Keratinocyte (primary cell): ENCODE results near the gene TRAPPC1. TPM values are rescaled to one million over a fixed set of nuclear protein-coding genes. Genes with fewer than 3 reads are reported as not detected.

ENCODE experiments used
- DNase-seq: peaks from one replicate; pipeline ENCODE4 v3.0.0-alpha.2; 2011; ENCODE audit warnings: low read depth, missing footprints, low spot score
- FAIRE-seq: peaks from 2 replicates; lab custom pipeline; 2011; peaks lifted over from hg19 to GRCh38; lab: Jason Lieb, UNC
- H2AFZ ChIP-seq: 2 replicates; pipeline ENCODE4 v1.6.0; 2012; ENCODE audit warnings: low read length, control low read depth, inconsistent platforms; ENCODE audit not compliant: control insufficient read depth
- H3K27ac ChIP-seq: 2 replicates; pipeline ENCODE4 v1.5.1; 2011; ENCODE audit warnings: low read length; ENCODE audit not compliant: control insufficient read depth, insufficient read depth
- H3K27me3 ChIP-seq: 3 replicates; pipeline ENCODE4 v1.6.0; 2011; ENCODE audit warnings: low read length; ENCODE audit not compliant: control insufficient read depth, insufficient read depth; ENCODE audit errors: extremely low read depth
- H3K36me3 ChIP-seq, 2 experiments: 2 replicates in 1 of 2; 3 replicates in 1 of 2; pipeline ENCODE4 v1.5.1; 2011; ENCODE audit warnings: low read length in 2 of 2, mild to moderate bottlenecking in 1 of 2; ENCODE audit not compliant: control insufficient read depth in 2 of 2, insufficient read depth in 2 of 2; ENCODE audit errors: extremely low read depth in 1 of 2
- H3K4me1 ChIP-seq: 3 replicates; pipeline ENCODE4 v1.5.1; 2011; ENCODE audit warnings: low read length; ENCODE audit not compliant: control insufficient read depth, insufficient read depth; ENCODE audit errors: extremely low read depth
- H3K4me2 ChIP-seq: 3 replicates; pipeline ENCODE4 v1.6.0; 2011; ENCODE audit warnings: low read depth, low read length; ENCODE audit not compliant: control insufficient read depth, insufficient read depth; ENCODE audit errors: extremely low read depth
- H3K4me3 ChIP-seq, 3 experiments: fragments of 200-600 bp in 1 of 3; sonication (generic) in 1 of 3; 2 replicates in 2 of 3; 3 replicates in 1 of 3; pipeline ENCODE4 v1.5.1; 2011 to 2016; ENCODE audit warnings: low read length in 3 of 3, mild to moderate bottlenecking in 3 of 3, control low read depth in 2 of 3, inconsistent platforms in 1 of 3, low read depth in 1 of 3, mixed read lengths in 1 of 3, mixed run types in 1 of 3, moderate library complexity in 1 of 3; ENCODE audit not compliant: control insufficient read depth in 2 of 3, insufficient read depth in 2 of 3; ENCODE audit errors: extremely low read depth in 1 of 3
- H3K79me2 ChIP-seq: 2 replicates; pipeline ENCODE4 v1.6.0; 2012; ENCODE audit warnings: low read length; ENCODE audit not compliant: control insufficient read depth, insufficient read depth
- H3K9ac ChIP-seq: 3 replicates; pipeline ENCODE4 v1.6.0; 2011; ENCODE audit warnings: low read length; ENCODE audit not compliant: control insufficient read depth, insufficient read depth; ENCODE audit errors: extremely low read depth
- H3K9me1 ChIP-seq: 3 replicates; pipeline ENCODE4 v1.6.0; 2011; ENCODE audit warnings: low read length; ENCODE audit not compliant: control insufficient read depth, insufficient read depth; ENCODE audit errors: extremely low read depth
- H3K9me3 ChIP-seq: 2 replicates; pipeline ENCODE4 v1.5.1; 2012; ENCODE audit warnings: low read depth, low read length; ENCODE audit not compliant: control insufficient read depth
- H4K20me1 ChIP-seq: 3 replicates; pipeline ENCODE4 v1.6.0; 2011; ENCODE audit warnings: low read length; ENCODE audit not compliant: control insufficient read depth, insufficient read depth; ENCODE audit errors: extremely low read depth
- CTCF ChIP-seq, 3 experiments: IDR thresholded peaks in 1 of 3; conservative IDR thresholded peaks in 1 of 3; optimal IDR thresholded peaks in 1 of 3; 2 replicates in 2 of 3; 3 replicates in 1 of 3; pipeline versions ENCODE3 to v1.5.1; 2011; ENCODE audit warnings: low read length in 3 of 3, mild to moderate bottlenecking in 3 of 3, moderate library complexity in 2 of 3, control low read depth in 1 of 3, inconsistent platforms in 1 of 3; ENCODE audit not compliant: insufficient read depth in 2 of 3; ENCODE audit errors: extremely low read depth in 1 of 3
- EZH2 ChIP-seq: IDR thresholded peaks from one replicate; pipeline ENCODE4 v1.6.1; 2012; ENCODE audit warnings: inconsistent platforms, mild to moderate bottlenecking, low read length, moderate library complexity
- dilution Hi-C: fragments of 300-500 bp; cut with MboI; formaldehyde crosslinking; loops from one replicate; pipeline ENCODE4 v1.7.0; 2020; ENCODE audit warnings: low sequenced_read_pairs; ENCODE audit not compliant: extremely low pct_ligation_motif_present
- polyA plus RNA-seq, 5 experiments: library from polyadenylated mRNA; depleted of rRNA in 3 of 5; stranded (reverse) in 3 of 5; stranded (forward) in 1 of 5; unstranded in 1 of 5; fragments of >200 nt; gene quantifications; 1 replicate in 1 of 5; 2 replicates in 3 of 5; 3 replicates in 1 of 5; pipeline versions ENCODE4 v1.2.1 to v1.2.3, GENCODE V29; 2011 to 2012; ENCODE audit warnings: missing spikeins in 2 of 5, low read depth in 1 of 5, low replicate concordance in 1 of 5

The TRAPPC1 gene
- polyA plus RNA-seq, 1 donor (not counting 4 experiments of a cell fraction or from before 2014, with no cell fraction given): 128 TPM

- Histone ChIP-seq H3K27ac (peak overlapping the region; percentile 90), H3K9me1 (peaks cover 4% of the 10 kb centered on the region), H2AFZ (peak overlapping the region; percentile 99), H3K27me3 (no peaks in the 10 kb centered on the region), H3K9ac (peak overlapping the region; percentile 92), H3K4me3 (peak overlapping the region; percentile 63 to 94 (median 90)), H3K4me1 (peaks cover 18% of the 10 kb centered on the region), H4K20me1 (no peaks in the 10 kb centered on the region), H3K4me2 (peak overlapping the region; percentile 98), H3K79me2 (peaks cover 32% of the 10 kb centered on the region), H3K36me3 (peaks cover 17 to 21% of the 10 kb centered on the region in 2 experiments), H3K9me3 (no peaks in the 10 kb centered on the region)
- dilution Hi-C loops: no loop called here
- TF ChIP-seq CTCF (optimal IDR thresholded peaks at IDR 0.05 in 1 of 3, IDR thresholded peaks at IDR 0.05 in 1 of 3, conservative IDR thresholded peaks at IDR 0.05 in 1 of 3; ENCODE audit: extremely low read depth in 1 of 3, insufficient read depth in 2 of 3, low read length in 3 of 3): peak; percentile 12 to 37 (median 21)
- TF ChIP-seq EZH2: no peak
- FAIRE-seq (peak; percentile 23), DNase-seq (no peak)
Observed at GRCh38 chr17:7932949-7933348, 1.2 kb upstream of the TRAPPC1 start.

GRCh38 chr17:7932483-7932891 is 741 bp upstream of the TRAPPC1 start:
- Histone ChIP-seq H3K4me1 (peaks cover 18% of the 10 kb centered on the region), H3K9me3 (no peaks in the 10 kb centered on the region), H3K9ac (peak overlapping the region; percentile 92), H3K36me3 (peaks cover 17 to 23% of the 10 kb centered on the region in 2 experiments), H3K4me3 (peak overlapping the region; percentile 63 to 94 (median 90)), H2AFZ (peak overlapping the region; percentile 99), H3K79me2 (peaks cover 32% of the 10 kb centered on the region), H3K27me3 (no peaks in the 10 kb centered on the region), H4K20me1 (no peaks in the 10 kb centered on the region), H3K9me1 (peaks cover 4% of the 10 kb centered on the region), H3K27ac (peak overlapping the region; percentile 90), H3K4me2 (peak overlapping the region; percentile 98)
- TF ChIP-seq EZH2 (no peak), CTCF (optimal IDR thresholded peaks at IDR 0.05 in 1 of 3, IDR thresholded peaks at IDR 0.05 in 1 of 3, conservative IDR thresholded peaks at IDR 0.05 in 1 of 3; ENCODE audit: extremely low read depth in 1 of 3, insufficient read depth in 2 of 3, low read length in 3 of 3) (no peak)
- no peak for FAIRE-seq
- dilution Hi-C loops: no loop called here
- DNase-seq: no peak
